HEK293 (cell line): Measurements from ENCODE around the gene GCK.

ENCODE experiments used
- CTCF ChIA-PET: fragments of 350-600 bp; formaldehyde crosslinking; extraction: SDS; loops from one replicate; lab custom pipeline; 2021; ENCODE audit warnings: antibody characterized with exemption; lab: Yijun Ruan, JAX
- POLR2A ChIA-PET: fragments of 300-600 bp; formaldehyde crosslinking; extraction: SDS; loops from one replicate; lab custom pipeline; 2020; ENCODE audit warnings: antibody characterized with exemption, inconsistent platforms; lab: Yijun Ruan, JAX
- H3K27ac ChIP-seq: fragments of 200-500 bp; sonication (Bioruptor generic); 2 replicates; pipeline ENCODE4 v1.5.1; 2014; ENCODE audit warnings: low read depth, low read length, control low read depth, inconsistent platforms; ENCODE audit errors: extremely low read depth
- H3K36me3 ChIP-seq, 2 experiments: fragments of 200-500 bp in 1 of 2; sonication (Bioruptor generic) in 1 of 2; 1 replicate in 1 of 2; 2 replicates in 1 of 2; pipeline ENCODE4 v1.5.1; 2014 to 2017; ENCODE audit warnings: inconsistent platforms in 2 of 2, low read length in 2 of 2; ENCODE audit not compliant: control insufficient read depth in 2 of 2, insufficient read depth in 1 of 2
- H3K4me1 ChIP-seq: fragments of 200-500 bp; sonication (Bioruptor generic); 2 replicates; pipeline ENCODE4 v1.5.1; 2014; ENCODE audit warnings: mild to moderate bottlenecking, low read length, inconsistent platforms; ENCODE audit not compliant: control insufficient read depth, insufficient read depth
- H3K4me3 ChIP-seq: 2 replicates; pipeline ENCODE4 v1.5.1; 2011; ENCODE audit warnings: low read depth, mild to moderate bottlenecking, control low read depth, low read length, moderate library complexity
- H3K9me3 ChIP-seq: fragments of 200-500 bp; sonication (Bioruptor generic); 2 replicates; pipeline ENCODE4 v1.5.1; 2014; ENCODE audit warnings: low read depth, low read length, inconsistent platforms; ENCODE audit not compliant: control insufficient read depth, insufficient read depth
- GLI4 ChIP-seq: fragments of 450-650 bp; formaldehyde crosslinking; IDR thresholded peaks from 2 replicates; pipeline ENCODE4 v1.5.1; 2016; ENCODE audit warnings: missing biosample characterization, missing genetic modification characterization
- GLIS1 ChIP-seq: fragments of 450-650 bp; formaldehyde crosslinking; IDR thresholded peaks from 2 replicates; pipeline ENCODE4 v1.5.1; 2016; ENCODE audit warnings: missing biosample characterization, missing genetic modification characterization
- MEIS1 ChIP-seq: sonication (generic); formaldehyde crosslinking; IDR thresholded peaks from 2 replicates; pipeline ENCODE4 v1.8.1; 2022; ENCODE audit warnings: missing genetic modification reagents, mild to moderate bottlenecking, borderline replicate concordance
- MYNN ChIP-seq: fragments of 450-650 bp; formaldehyde crosslinking; IDR thresholded peaks from 2 replicates; pipeline ENCODE4 v1.5.1; 2016; ENCODE audit warnings: missing biosample characterization, missing genetic modification characterization, borderline replicate concordance
- REPIN1 ChIP-seq: fragments of 450-650 bp; formaldehyde crosslinking; IDR thresholded peaks from 2 replicates; pipeline ENCODE4 v1.5.1; 2017; ENCODE audit warnings: missing biosample characterization, missing genetic modification characterization, low read depth
- SP3 ChIP-seq: fragments of 450-650 bp; formaldehyde crosslinking; IDR thresholded peaks from 2 replicates; pipeline ENCODE4 v1.5.1; 2016; ENCODE audit warnings: missing biosample characterization, missing genetic modification characterization
- SP7 ChIP-seq: fragments of 450-650 bp; formaldehyde crosslinking; IDR thresholded peaks from 2 replicates; pipeline ENCODE4 v1.5.1; 2016; ENCODE audit warnings: missing biosample characterization, missing genetic modification characterization
- YY2 ChIP-seq: fragments of 450-650 bp; formaldehyde crosslinking; IDR thresholded peaks from 2 replicates; pipeline ENCODE4 v1.5.1; 2016; ENCODE audit warnings: missing biosample characterization, missing genetic modification characterization
- ZBTB21 ChIP-seq: fragments of 450-650 bp; formaldehyde crosslinking; IDR thresholded peaks from 2 replicates; pipeline ENCODE4 v1.5.1; 2017; ENCODE audit warnings: missing biosample characterization, missing genetic modification characterization
- ZEB2 ChIP-seq: fragments of 450-650 bp; formaldehyde crosslinking; IDR thresholded peaks from 2 replicates; pipeline ENCODE4 v1.5.1; 2016; ENCODE audit warnings: missing biosample characterization, missing genetic modification characterization
- ZNF19 ChIP-seq: fragments of 450-650 bp; formaldehyde crosslinking; IDR thresholded peaks from 2 replicates; pipeline ENCODE4; 2016; ENCODE audit warnings: missing biosample characterization, missing genetic modification characterization, low read depth
- ZNF311 ChIP-seq: fragments of 450-650 bp; formaldehyde crosslinking; IDR thresholded peaks from 2 replicates; pipeline ENCODE4 v1.5.1; 2017; ENCODE audit warnings: missing biosample characterization, missing genetic modification characterization, borderline replicate concordance
- ZNF350 ChIP-seq: fragments of 450-650 bp; formaldehyde crosslinking; IDR thresholded peaks from 2 replicates; pipeline ENCODE4 v1.5.0; 2017; ENCODE audit warnings: missing biosample characterization, mild to moderate bottlenecking, missing genetic modification characterization
- ZNF404 ChIP-seq: fragments of 450-650 bp; formaldehyde crosslinking; IDR thresholded peaks from 2 replicates; pipeline ENCODE4 v1.5.1; 2017; ENCODE audit warnings: missing biosample characterization, missing genetic modification characterization
- ZNF544 ChIP-seq: fragments of 450-650 bp; formaldehyde crosslinking; IDR thresholded peaks from 2 replicates; pipeline ENCODE4 v1.5.0; 2017; ENCODE audit warnings: missing biosample characterization, missing genetic modification characterization
- ZNF626 ChIP-seq: fragments of 450-650 bp; sonication (Bioruptor Pico); formaldehyde crosslinking; IDR thresholded peaks from 2 replicates; pipeline ENCODE4 v1.5.1; 2018; ENCODE audit warnings: missing biosample characterization, missing genetic modification characterization, inconsistent platforms
- ZNF837 ChIP-seq: fragments of 450-650 bp; formaldehyde crosslinking; IDR thresholded peaks from 2 replicates; pipeline ENCODE4 v1.5.1; 2016; ENCODE audit warnings: missing biosample characterization, missing genetic modification characterization
- TF ChIP-seq, protein P1 (sequence below): fragments of 450-650 bp; formaldehyde crosslinking; IDR thresholded peaks from 2 replicates; pipeline ENCODE4 v1.5.1; 2016; ENCODE audit warnings: missing biosample characterization, missing genetic modification characterization
- TF ChIP-seq, protein P2 (sequence below): fragments of 450-650 bp; formaldehyde crosslinking; IDR thresholded peaks from 2 replicates; pipeline ENCODE4 v1.5.0; 2017; ENCODE audit warnings: missing biosample characterization, missing genetic modification characterization, borderline replicate concordance
- TF ChIP-seq, protein P3 (sequence below): fragments of 450-650 bp; formaldehyde crosslinking; IDR thresholded peaks from 2 replicates; pipeline ENCODE4 v1.5.1; 2017; ENCODE audit warnings: missing biosample characterization, missing genetic modification characterization
- TF ChIP-seq, protein P4 (sequence below): fragments of 450-650 bp; formaldehyde crosslinking; IDR thresholded peaks from 2 replicates; pipeline ENCODE4 v1.5.1; 2016; ENCODE audit warnings: missing biosample characterization, missing genetic modification characterization
- TF ChIP-seq, protein P5 (sequence below): fragments of 450-650 bp; formaldehyde crosslinking; IDR thresholded peaks from 2 replicates; pipeline ENCODE4 v1.5.1; 2016; ENCODE audit warnings: missing biosample characterization, missing genetic modification characterization, borderline replicate concordance

The GCK gene

DNA sequence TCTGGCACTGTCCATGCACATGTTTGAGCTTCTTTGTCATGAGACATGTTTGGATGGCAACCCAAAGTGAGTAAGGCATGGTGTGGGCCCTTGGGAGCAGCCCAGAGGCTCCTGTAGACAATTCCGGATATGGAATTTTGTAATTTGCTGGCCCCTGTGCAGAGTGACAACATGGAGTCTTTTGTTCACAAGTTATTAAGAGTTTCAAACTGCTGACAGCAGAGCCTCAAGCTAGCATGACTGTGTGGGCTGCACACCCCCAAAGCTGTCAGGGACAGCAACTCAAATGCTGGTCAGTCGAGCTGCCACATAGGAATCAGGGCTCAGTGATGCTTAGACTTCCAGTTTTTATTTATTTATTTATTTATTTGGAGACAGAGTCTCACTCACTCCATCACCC lies 41.1 kb downstream of the GCK start:
- no peaks in the 10 kb centered on the region for H3K9me3 ChIP-seq
- ChIA-PET POLR2A (no interaction called here), CTCF (interaction anchor here (0.5 to 0.6 kb wide), 2 partner anchors 13 to 271 kb away, joined by 3 read pairs; no protein-coding TSS in a partner anchor)
- no peaks in the 10 kb centered on the region for H3K4me1 ChIP-seq
- no peak overlapping the region for H3K4me3 ChIP-seq
- no peak overlapping the region for H3K27ac ChIP-seq
- H3K36me3 ChIP-seq = no peaks in the 10 kb centered on the region
- TF ChIP-seq, protein P1, sequence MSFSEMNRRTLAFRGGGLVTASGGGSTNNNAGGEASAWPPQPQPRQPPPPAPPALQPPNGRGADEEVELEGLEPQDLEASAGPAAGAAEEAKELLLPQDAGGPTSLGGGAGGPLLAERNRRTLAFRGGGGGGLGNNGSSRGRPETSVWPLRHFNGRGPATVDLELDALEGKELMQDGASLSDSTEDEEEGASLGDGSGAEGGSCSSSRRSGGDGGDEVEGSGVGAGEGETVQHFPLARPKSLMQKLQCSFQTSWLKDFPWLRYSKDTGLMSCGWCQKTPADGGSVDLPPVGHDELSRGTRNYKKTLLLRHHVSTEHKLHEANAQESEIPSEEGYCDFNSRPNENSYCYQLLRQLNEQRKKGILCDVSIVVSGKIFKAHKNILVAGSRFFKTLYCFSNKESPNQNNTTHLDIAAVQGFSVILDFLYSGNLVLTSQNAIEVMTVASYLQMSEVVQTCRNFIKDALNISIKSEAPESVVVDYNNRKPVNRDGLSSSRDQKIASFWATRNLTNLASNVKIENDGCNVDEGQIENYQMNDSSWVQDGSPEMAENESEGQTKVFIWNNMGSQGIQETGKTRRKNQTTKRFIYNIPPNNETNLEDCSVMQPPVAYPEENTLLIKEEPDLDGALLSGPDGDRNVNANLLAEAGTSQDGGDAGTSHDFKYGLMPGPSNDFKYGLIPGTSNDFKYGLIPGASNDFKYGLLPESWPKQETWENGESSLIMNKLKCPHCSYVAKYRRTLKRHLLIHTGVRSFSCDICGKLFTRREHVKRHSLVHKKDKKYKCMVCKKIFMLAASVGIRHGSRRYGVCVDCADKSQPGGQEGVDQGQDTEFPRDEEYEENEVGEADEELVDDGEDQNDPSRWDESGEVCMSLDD (tag by site-specific recombination) = no peak
- TF ChIP-seq SP3 (tag by site-specific recombination) (no peak), SP7 (no peak), ZNF404 (tag by site-specific recombination) (no peak)
- TF ChIP-seq, all 188 proteins: peak for 0

DNA sequence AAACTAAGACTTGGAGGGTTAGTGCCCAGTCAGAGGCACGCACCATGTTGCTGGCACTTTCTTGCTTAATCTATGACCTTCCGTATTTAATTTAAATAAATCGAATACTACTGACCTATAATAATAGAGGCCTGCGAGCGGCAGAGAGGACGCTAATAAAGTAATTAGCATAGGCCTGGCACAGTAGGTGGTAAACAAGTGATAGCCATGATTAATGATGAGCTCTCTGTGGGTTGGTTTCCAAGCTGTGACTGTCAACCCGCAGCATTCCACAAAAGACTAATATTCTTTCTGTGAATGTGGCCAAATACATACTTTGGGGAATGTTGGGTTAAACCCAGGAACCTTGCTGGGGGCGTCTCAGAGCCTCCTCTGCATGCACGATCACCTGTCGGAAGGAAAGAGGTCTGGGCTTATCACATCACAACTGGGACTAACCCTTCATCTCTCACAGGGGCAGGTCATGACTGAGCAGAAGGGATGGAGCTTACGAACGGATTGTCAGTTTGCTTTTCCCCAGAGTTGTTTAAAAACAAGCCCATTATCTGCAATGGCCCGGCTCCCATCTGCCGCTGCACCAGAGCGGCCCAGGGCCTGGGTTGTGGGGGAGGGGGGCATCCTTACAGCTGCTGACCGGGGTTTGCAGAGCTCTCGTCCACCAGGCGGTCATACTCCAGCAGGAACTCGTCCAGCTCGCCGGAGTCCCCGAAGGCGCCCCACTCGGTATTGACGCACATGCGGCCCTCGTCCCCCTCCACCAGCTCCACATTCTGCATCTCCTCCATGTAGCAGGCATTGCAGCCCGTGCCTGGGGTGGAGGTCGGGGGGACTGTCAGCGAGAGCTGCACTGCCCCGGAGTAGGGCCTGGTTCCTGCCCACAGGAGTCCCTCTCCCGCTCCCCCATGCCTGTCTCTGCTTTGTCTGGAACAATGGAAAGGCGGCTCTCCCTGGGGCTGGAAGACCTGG lies 41.9 kb downstream of the GCK start:
- POLR2A ChIA-PET = no interaction called here
- TF ChIP-seq, protein P2, sequence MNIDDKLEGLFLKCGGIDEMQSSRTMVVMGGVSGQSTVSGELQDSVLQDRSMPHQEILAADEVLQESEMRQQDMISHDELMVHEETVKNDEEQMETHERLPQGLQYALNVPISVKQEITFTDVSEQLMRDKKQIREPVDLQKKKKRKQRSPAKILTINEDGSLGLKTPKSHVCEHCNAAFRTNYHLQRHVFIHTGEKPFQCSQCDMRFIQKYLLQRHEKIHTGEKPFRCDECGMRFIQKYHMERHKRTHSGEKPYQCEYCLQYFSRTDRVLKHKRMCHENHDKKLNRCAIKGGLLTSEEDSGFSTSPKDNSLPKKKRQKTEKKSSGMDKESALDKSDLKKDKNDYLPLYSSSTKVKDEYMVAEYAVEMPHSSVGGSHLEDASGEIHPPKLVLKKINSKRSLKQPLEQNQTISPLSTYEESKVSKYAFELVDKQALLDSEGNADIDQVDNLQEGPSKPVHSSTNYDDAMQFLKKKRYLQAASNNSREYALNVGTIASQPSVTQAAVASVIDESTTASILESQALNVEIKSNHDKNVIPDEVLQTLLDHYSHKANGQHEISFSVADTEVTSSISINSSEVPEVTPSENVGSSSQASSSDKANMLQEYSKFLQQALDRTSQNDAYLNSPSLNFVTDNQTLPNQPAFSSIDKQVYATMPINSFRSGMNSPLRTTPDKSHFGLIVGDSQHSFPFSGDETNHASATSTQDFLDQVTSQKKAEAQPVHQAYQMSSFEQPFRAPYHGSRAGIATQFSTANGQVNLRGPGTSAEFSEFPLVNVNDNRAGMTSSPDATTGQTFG (tag by site-specific recombination) = no peak
- TF ChIP-seq MYNN (no peak), GLI4 (tag by site-specific recombination) (no peak), YY2 (tag by site-specific recombination) (no peak), GLIS1 (no peak), ZEB2 (tag by site-specific recombination) (no peak), MEIS1 (CRISPR knock-in tag) (no peak), ZNF19 (tag by site-specific recombination) (no peak), ZNF626 (tag by site-specific recombination) (no peak), ZNF311 (no peak), ZNF350 (no peak), REPIN1 (no peak), ZNF544 (tag by site-specific recombination) (no peak), ZBTB21 (tag by site-specific recombination) (no peak), ZNF837 (tag by site-specific recombination) (no peak)
- TF ChIP-seq, protein P3, sequence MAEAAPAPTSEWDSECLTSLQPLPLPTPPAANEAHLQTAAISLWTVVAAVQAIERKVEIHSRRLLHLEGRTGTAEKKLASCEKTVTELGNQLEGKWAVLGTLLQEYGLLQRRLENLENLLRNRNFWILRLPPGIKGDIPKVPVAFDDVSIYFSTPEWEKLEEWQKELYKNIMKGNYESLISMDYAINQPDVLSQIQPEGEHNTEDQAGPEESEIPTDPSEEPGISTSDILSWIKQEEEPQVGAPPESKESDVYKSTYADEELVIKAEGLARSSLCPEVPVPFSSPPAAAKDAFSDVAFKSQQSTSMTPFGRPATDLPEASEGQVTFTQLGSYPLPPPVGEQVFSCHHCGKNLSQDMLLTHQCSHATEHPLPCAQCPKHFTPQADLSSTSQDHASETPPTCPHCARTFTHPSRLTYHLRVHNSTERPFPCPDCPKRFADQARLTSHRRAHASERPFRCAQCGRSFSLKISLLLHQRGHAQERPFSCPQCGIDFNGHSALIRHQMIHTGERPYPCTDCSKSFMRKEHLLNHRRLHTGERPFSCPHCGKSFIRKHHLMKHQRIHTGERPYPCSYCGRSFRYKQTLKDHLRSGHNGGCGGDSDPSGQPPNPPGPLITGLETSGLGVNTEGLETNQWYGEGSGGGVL (tag by site-specific recombination) = no peak
- TF ChIP-seq, protein P4, sequence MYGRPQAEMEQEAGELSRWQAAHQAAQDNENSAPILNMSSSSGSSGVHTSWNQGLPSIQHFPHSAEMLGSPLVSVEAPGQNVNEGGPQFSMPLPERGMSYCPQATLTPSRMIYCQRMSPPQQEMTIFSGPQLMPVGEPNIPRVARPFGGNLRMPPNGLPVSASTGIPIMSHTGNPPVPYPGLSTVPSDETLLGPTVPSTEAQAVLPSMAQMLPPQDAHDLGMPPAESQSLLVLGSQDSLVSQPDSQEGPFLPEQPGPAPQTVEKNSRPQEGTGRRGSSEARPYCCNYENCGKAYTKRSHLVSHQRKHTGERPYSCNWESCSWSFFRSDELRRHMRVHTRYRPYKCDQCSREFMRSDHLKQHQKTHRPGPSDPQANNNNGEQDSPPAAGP = no peak
- TF ChIP-seq, protein P5, sequence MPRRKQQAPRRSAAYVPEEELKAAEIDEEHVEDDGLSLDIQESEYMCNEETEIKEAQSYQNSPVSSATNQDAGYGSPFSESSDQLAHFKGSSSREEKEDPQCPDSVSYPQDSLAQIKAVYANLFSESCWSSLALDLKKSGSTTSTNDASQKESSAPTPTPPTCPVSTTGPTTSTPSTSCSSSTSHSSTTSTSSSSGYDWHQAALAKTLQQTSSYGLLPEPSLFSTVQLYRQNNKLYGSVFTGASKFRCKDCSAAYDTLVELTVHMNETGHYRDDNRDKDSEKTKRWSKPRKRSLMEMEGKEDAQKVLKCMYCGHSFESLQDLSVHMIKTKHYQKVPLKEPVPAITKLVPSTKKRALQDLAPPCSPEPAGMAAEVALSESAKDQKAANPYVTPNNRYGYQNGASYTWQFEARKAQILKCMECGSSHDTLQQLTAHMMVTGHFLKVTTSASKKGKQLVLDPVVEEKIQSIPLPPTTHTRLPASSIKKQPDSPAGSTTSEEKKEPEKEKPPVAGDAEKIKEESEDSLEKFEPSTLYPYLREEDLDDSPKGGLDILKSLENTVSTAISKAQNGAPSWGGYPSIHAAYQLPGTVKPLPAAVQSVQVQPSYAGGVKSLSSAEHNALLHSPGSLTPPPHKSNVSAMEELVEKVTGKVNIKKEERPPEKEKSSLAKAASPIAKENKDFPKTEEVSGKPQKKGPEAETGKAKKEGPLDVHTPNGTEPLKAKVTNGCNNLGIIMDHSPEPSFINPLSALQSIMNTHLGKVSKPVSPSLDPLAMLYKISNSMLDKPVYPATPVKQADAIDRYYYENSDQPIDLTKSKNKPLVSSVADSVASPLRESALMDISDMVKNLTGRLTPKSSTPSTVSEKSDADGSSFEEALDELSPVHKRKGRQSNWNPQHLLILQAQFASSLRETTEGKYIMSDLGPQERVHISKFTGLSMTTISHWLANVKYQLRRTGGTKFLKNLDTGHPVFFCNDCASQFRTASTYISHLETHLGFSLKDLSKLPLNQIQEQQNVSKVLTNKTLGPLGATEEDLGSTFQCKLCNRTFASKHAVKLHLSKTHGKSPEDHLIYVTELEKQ = no peak

More for the DNA sequence above, 41.9 kb downstream of the GCK start:
- CTCF ChIA-PET = interaction anchor here (0.5 to 1.0 kb wide), 6 partner anchors 10 to 450 kb away, joined by 3 to 4 read pairs (median 3); no protein-coding TSS in a partner anchor
- Histone ChIP-seq H3K4me3 (no peak overlapping the region), H3K9me3 (no peaks in the 10 kb centered on the region), H3K4me1 (no peaks in the 10 kb centered on the region), H3K36me3 (no peaks in the 10 kb centered on the region), H3K27ac (no peak overlapping the region)
